K562 (cell line): ENCODE data around the gene PLOD1. TPM values are rescaled to one million over a fixed set of nuclear protein-coding genes. Genes with fewer than 3 reads are reported as not detected.

Experiments used
- BACH1 ChIP-seq: fragments of 200-800 bp; sonication (Bioruptor generic); IDR thresholded peaks from 2 replicates; pipeline ENCODE4 v1.6.1; 2016; ENCODE audit warnings: missing genetic modification characterization, missing compliant biosample characterization
- BHLHE40 ChIP-seq: IDR thresholded peaks from 2 replicates; pipeline ENCODE4 v1.6.1; 2011; ENCODE audit warnings: low read length, improper control_type of control experiment
- CCAR2 ChIP-seq: fragments of 200-400 bp; formaldehyde crosslinking; IDR thresholded peaks from 2 replicates; pipeline ENCODE4 v1.6.1; 2017; ENCODE audit warnings: mild to moderate bottlenecking, low read depth, low read length
- CHD1 ChIP-seq: fragments of 200-600 bp; sonication (generic); IDR thresholded peaks from one replicate; pipeline ENCODE4 v1.6.1; 2012; ENCODE audit warnings: mild to moderate bottlenecking, moderate library complexity, low read length, inconsistent platforms
- FOXK1 ChIP-seq: sonication (generic); formaldehyde crosslinking; IDR thresholded peaks from 2 replicates; pipeline ENCODE4 v1.8.0; 2022; ENCODE audit warnings: missing genetic modification reagents, mild to moderate bottlenecking, borderline replicate concordance
- HDAC2 ChIP-seq: fragments of 450-650 bp; IDR thresholded peaks from 2 replicates; pipeline ENCODE4 v1.6.1; 2016; ENCODE audit warnings: mild to moderate bottlenecking
- HNRNPK ChIP-seq: fragments of 200-400 bp; formaldehyde crosslinking; IDR thresholded peaks from one replicate; pipeline ENCODE4 v1.6.1; 2018; ENCODE audit warnings: mild to moderate bottlenecking, low read depth, low read length; ENCODE audit not compliant: poor library complexity, severe bottlenecking
- MEF2A ChIP-seq: IDR thresholded peaks from 2 replicates; pipeline ENCODE4 v1.6.1; 2011; ENCODE audit warnings: low read depth, mild to moderate bottlenecking, low read length, moderate library complexity; ENCODE audit not compliant: control insufficient read depth
- NFIC ChIP-seq: fragments of 450-650 bp; IDR thresholded peaks from 2 replicates; pipeline ENCODE4 v1.6.1; 2017; ENCODE audit warnings: mild to moderate bottlenecking, inconsistent platforms
- NR2C2 ChIP-seq, 2 experiments: fragments of 200-800 bp in 1 of 2; sonication (Bioruptor generic) in 1 of 2; sonication (generic) in 1 of 2; formaldehyde crosslinking in 1 of 2; IDR thresholded peaks; 2 replicates each; pipeline versions ENCODE4 v1.6.1 to v1.8.0; 2016 to 2022; ENCODE audit warnings: mild to moderate bottlenecking in 1 of 2, missing compliant biosample characterization in 1 of 2, missing genetic modification characterization in 1 of 2, missing genetic modification reagents in 1 of 2
- PHF20 ChIP-seq: fragments of 450-650 bp; IDR thresholded peaks from 2 replicates; pipeline ENCODE4 v1.6.1; 2018; ENCODE audit not compliant: partially characterized antibody
- ZFX ChIP-seq: sonication (generic); formaldehyde crosslinking; IDR thresholded peaks from 2 replicates; pipeline ENCODE4 v1.8.0; 2022; ENCODE audit warnings: mild to moderate bottlenecking, missing genetic modification reagents, moderate library complexity
- ZKSCAN1 ChIP-seq: fragments of 150-350 bp; IDR thresholded peaks from 2 replicates; pipeline ENCODE4 v1.6.1; 2016; ENCODE audit warnings: low read depth, low read length
- ZNF133 ChIP-seq: fragments of 250-450 bp; sonication (Bioruptor Pico); IDR thresholded peaks from 2 replicates; pipeline ENCODE4 v1.4.0; 2020; ENCODE audit warnings: mild to moderate bottlenecking
- ZNF224 ChIP-seq: sonication (generic); formaldehyde crosslinking; IDR thresholded peaks from 2 replicates; pipeline ENCODE4 v1.8.0; 2022; ENCODE audit warnings: mild to moderate bottlenecking, missing genetic modification reagents
- ZNF408 ChIP-seq: fragments of 250-450 bp; sonication (Bioruptor Pico); IDR thresholded peaks from 2 replicates; pipeline ENCODE4 v1.4.0; 2020; ENCODE audit warnings: low read depth, mild to moderate bottlenecking, moderate library complexity
- ZNF699 ChIP-seq: fragments of 250-450 bp; sonication (Bioruptor Pico); IDR thresholded peaks from 2 replicates; pipeline ENCODE4 v1.8.0; 2021; ENCODE audit warnings: mild to moderate bottlenecking, moderate library complexity; ENCODE audit not compliant: insufficient replicate concordance
- ZNF717 ChIP-seq: fragments of 250-450 bp; sonication (Bioruptor Pico); IDR thresholded peaks from 2 replicates; pipeline ENCODE4 v1.5.0; 2021
- polyA plus RNA-seq, 8 experiments: library from polyadenylated mRNA; depleted of rRNA in 4 of 8; stranded (reverse) in 5 of 8; unstranded in 3 of 8; fragments of >200 nt; fragmentation: Nextera tagmentation in 2 of 8; fragmentation: Illumina TruSeq in 1 of 8; extraction: Ambion mirVana in 2 of 8; extraction: Trizol in 1 of 8; gene quantifications; 2 replicates each; pipeline versions ENCODE4 v1.2.1 to v1.2.3, GENCODE V29; 2011 to 2014; ENCODE audit warnings: inconsistent platforms in 1 of 8, missing spikeins in 1 of 8
- total RNA-seq, 7 experiments: library from RNA; depleted of rRNA in 6 of 7; stranded (reverse); fragments of >200 nt in 6 of 7; fragmentation: Illumina TruSeq in 2 of 7; extraction: Trizol in 2 of 7; gene quantifications; 2 replicates each; pipeline versions ENCODE4 v1.2.1 to v1.2.3, GENCODE V29; 2011 to 2021; ENCODE audit warnings: low replicate concordance in 1 of 7
- TF ChIP-seq, protein P1 (sequence below): fragments of 450-650 bp; IDR thresholded peaks from 2 replicates; pipeline ENCODE4 v1.6.1; 2016; ENCODE audit warnings: antibody characterized with exemption
- TF ChIP-seq, protein P2 (sequence below): fragments of 450-650 bp; formaldehyde crosslinking; IDR thresholded peaks from 2 replicates; pipeline ENCODE4 v1.4.0; 2022; ENCODE audit warnings: mild to moderate bottlenecking, moderate library complexity
- TF ChIP-seq, protein P3 (sequence below): sonication (generic); formaldehyde crosslinking; IDR thresholded peaks from 2 replicates; pipeline ENCODE4 v1.8.0; 2022; ENCODE audit warnings: mild to moderate bottlenecking, missing genetic modification reagents
- TF ChIP-seq, protein P4 (sequence below): fragments of 450-650 bp; IDR thresholded peaks from 2 replicates; pipeline ENCODE4 v1.6.1; 2016; ENCODE audit warnings: missing biosample characterization, missing genetic modification characterization

Gene PLOD1
- total and polyA plus RNA-seq, 9 of the 15 experiments (the other 6 are each of a cell fraction or from before 2014, with no cell fraction given) = 16.6 to 90.8 (median 52.7) TPM

DNA sequence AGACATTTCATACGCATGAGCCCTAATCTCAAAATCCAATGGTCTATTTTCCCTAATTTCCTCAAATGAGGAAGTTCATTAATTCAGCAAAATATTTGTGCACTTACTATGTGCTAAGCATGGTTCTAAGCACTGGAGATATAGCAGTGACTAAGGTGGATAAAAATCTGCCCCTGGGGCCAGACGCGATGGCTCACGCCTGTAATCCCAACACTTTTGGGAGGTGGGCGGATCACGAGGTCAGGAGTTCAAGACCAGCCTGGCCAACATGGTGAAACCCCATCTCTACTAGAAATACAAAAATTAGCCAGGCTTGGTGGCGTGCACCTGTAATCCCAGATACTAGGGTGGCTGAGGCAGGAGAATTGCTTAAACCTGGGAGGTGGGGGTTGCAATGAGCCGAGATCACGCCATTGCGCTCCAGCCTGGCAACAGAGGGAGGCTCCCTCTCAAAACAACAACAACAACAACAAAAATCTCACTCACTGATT, 80.5 kb downstream of the PLOD1 start (continued):
- TF ChIP-seq, protein P1, sequence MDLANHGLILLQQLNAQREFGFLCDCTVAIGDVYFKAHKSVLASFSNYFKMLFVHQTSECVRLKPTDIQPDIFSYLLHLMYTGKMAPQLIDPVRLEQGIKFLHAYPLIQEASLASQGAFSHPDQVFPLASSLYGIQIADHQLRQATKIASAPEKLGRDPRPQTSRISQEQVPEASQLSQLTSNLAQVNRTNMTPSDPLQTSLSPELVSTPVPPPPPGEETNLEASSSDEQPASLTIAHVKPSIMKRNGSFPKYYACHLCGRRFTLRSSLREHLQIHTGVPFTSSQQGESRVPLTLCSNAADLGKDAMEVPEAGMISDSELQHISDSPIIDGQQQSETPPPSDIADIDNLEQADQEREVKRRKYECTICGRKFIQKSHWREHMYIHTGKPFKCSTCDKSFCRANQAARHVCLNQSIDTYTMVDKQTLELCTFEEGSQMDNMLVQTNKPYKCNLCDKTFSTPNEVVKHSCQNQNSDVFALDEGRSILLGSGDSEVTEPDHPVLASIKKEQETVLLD = no peak
- TF ChIP-seq ZFX (CRISPR knock-in tag) (no peak), ZNF133 (CRISPR knock-in tag) (no peak), CCAR2 (no peak), PHF20 (peak; percentile 56), ZNF699 (no peak), HNRNPK (no peak), ZNF717 (CRISPR knock-in tag) (no peak), CHD1 (no peak), FOXK1 (no peak), MEF2A (no peak), BACH1 (no peak), ZNF224 (CRISPR knock-in tag) (no peak), NR2C2 (CRISPR knock-in tag; IDR thresholded peaks at IDR 0.05) (no peak), NR2C2 (tag; IDR thresholded peaks at IDR 0.05) (peak; percentile 80), HDAC2 (no peak), BHLHE40 (no peak), ZNF408 (CRISPR knock-in tag) (no peak), ZKSCAN1 (peak; percentile 94), NFIC (no peak)
- TF ChIP-seq, protein P2, sequence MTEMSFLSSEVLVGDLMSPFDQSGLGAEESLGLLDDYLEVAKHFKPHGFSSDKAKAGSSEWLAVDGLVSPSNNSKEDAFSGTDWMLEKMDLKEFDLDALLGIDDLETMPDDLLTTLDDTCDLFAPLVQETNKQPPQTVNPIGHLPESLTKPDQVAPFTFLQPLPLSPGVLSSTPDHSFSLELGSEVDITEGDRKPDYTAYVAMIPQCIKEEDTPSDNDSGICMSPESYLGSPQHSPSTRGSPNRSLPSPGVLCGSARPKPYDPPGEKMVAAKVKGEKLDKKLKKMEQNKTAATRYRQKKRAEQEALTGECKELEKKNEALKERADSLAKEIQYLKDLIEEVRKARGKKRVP (CRISPR knock-in tag) = no peak
- TF ChIP-seq, protein P3, sequence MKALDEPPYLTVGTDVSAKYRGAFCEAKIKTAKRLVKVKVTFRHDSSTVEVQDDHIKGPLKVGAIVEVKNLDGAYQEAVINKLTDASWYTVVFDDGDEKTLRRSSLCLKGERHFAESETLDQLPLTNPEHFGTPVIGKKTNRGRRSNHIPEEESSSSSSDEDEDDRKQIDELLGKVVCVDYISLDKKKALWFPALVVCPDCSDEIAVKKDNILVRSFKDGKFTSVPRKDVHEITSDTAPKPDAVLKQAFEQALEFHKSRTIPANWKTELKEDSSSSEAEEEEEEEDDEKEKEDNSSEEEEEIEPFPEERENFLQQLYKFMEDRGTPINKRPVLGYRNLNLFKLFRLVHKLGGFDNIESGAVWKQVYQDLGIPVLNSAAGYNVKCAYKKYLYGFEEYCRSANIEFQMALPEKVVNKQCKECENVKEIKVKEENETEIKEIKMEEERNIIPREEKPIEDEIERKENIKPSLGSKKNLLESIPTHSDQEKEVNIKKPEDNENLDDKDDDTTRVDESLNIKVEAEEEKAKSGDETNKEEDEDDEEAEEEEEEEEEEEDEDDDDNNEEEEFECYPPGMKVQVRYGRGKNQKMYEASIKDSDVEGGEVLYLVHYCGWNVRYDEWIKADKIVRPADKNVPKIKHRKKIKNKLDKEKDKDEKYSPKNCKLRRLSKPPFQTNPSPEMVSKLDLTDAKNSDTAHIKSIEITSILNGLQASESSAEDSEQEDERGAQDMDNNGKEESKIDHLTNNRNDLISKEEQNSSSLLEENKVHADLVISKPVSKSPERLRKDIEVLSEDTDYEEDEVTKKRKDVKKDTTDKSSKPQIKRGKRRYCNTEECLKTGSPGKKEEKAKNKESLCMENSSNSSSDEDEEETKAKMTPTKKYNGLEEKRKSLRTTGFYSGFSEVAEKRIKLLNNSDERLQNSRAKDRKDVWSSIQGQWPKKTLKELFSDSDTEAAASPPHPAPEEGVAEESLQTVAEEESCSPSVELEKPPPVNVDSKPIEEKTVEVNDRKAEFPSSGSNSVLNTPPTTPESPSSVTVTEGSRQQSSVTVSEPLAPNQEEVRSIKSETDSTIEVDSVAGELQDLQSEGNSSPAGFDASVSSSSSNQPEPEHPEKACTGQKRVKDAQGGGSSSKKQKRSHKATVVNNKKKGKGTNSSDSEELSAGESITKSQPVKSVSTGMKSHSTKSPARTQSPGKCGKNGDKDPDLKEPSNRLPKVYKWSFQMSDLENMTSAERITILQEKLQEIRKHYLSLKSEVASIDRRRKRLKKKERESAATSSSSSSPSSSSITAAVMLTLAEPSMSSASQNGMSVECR (CRISPR knock-in tag) = no peak
- TF ChIP-seq, protein P4, sequence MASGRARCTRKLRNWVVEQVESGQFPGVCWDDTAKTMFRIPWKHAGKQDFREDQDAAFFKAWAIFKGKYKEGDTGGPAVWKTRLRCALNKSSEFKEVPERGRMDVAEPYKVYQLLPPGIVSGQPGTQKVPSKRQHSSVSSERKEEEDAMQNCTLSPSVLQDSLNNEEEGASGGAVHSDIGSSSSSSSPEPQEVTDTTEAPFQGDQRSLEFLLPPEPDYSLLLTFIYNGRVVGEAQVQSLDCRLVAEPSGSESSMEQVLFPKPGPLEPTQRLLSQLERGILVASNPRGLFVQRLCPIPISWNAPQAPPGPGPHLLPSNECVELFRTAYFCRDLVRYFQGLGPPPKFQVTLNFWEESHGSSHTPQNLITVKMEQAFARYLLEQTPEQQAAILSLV = no peak
